Measurements from ENCODE around the gene THOC2. TPM values are rescaled to one million over a fixed set of nuclear protein-coding genes. Genes with fewer than 3 reads are reported as not detected.

The THOC2 gene
- total RNA-seq, 2 donors from 2014 or later = 48.0 to 76.2 TPM

GRCh38 chrX:123625477-123625876, 107.4 kb downstream of the THOC2 start:
- no peaks in the 10 kb centered on the region for H3K4me1 ChIP-seq (replicated peaks)

GRCh38 chrX:123617007-123617406, 115.8 kb downstream of the THOC2 start:
- intact Hi-C loops (cut with DNase I) = no loop called here
- Histone ChIP-seq H3K27ac (no peak overlapping the region), H3K27me3 (replicated peaks; ENCODE audit: insufficient read depth) (no peaks in the 10 kb centered on the region), H3K9me3 (no peaks in the 10 kb centered on the region), H3K4me3 (no peak overlapping the region), H3K36me3 (no peaks in the 10 kb centered on the region), H3K4me1 (replicated peaks) (no peaks in the 10 kb centered on the region)
- 36% methylated on average over 1 of the region's 1 CpG for whole genome bisulfite sequencing
- TF ChIP-seq POLR2AphosphoS5 (IDR thresholded peaks at IDR 0.05) = no peak
- TF ChIP-seq CTCF (IDR thresholded peaks at IDR 0.05) = no peak
- TF ChIP-seq POLR2A (IDR thresholded peaks at IDR 0.05) = no peak
- no peak for DNase-seq (ENCODE audit: low spot score)

More at GRCh38 chrX:123625477-123625876, 107.4 kb downstream of the THOC2 start:
- intact Hi-C loops (cut with DNase I) = no loop called here
- Histone ChIP-seq H3K4me3 (no peak overlapping the region), H3K27me3 (replicated peaks; ENCODE audit: insufficient read depth) (no peaks in the 10 kb centered on the region), H3K36me3 (no peaks in the 10 kb centered on the region), H3K9me3 (no peaks in the 10 kb centered on the region), H3K27ac (no peak overlapping the region)
- TF ChIP-seq POLR2AphosphoS5 (IDR thresholded peaks at IDR 0.05) (no peak), POLR2A (IDR thresholded peaks at IDR 0.05) (no peak), CTCF (IDR thresholded peaks at IDR 0.05) (no peak)
- 96% methylated on average over 1 of the region's 1 CpG for WGBS
- DNase-seq (ENCODE audit: low spot score) = no peak

GRCh38 chrX:123610915-123611314, 121.9 kb downstream of the THOC2 start:
- Histone ChIP-seq H3K4me3 (no peak overlapping the region), H3K27me3 (replicated peaks; ENCODE audit: insufficient read depth) (no peaks in the 10 kb centered on the region), H3K27ac (no peak overlapping the region), H3K9me3 (no peaks in the 10 kb centered on the region), H3K36me3 (no peaks in the 10 kb centered on the region), H3K4me1 (replicated peaks) (no peaks in the 10 kb centered on the region)
- WGBS = 72% methylated on average over 2 of the region's 2 CpGs
- intact Hi-C loops (cut with DNase I) = no loop called here
- no peak for DNase-seq (ENCODE audit: low spot score)
- TF ChIP-seq POLR2AphosphoS5 (IDR thresholded peaks at IDR 0.05) (no peak), POLR2A (IDR thresholded peaks at IDR 0.05) (no peak), CTCF (IDR thresholded peaks at IDR 0.05) (no peak)

- H3K27me3 ChIP-seq (replicated peaks; ENCODE audit: insufficient read depth) = no peaks in the 10 kb centered on the region
- H3K4me1 ChIP-seq (replicated peaks) = no peaks in the 10 kb centered on the region
- H3K36me3 ChIP-seq = no peaks in the 10 kb centered on the region
- TF ChIP-seq POLR2AphosphoS5 (IDR thresholded peaks at IDR 0.05) = no peak
- TF ChIP-seq POLR2A (IDR thresholded peaks at IDR 0.05) = no peak
- TF ChIP-seq CTCF (IDR thresholded peaks at IDR 0.05) = no peak
- no peak overlapping the region for H3K4me3 ChIP-seq
- 80% methylated on average over 6 of the region's 6 CpGs for WGBS
- DNase-seq (ENCODE audit: low spot score) = no peak
- H3K9me3 ChIP-seq = no peaks in the 10 kb centered on the region
- intact Hi-C loops (cut with DNase I) = no loop called here
- H3K27ac ChIP-seq = no peak overlapping the region
Measured at GRCh38 chrX:123607806-123608205, 125.0 kb downstream of the THOC2 start.

GRCh38 chrX:123607270-123607669, 125.6 kb downstream of the THOC2 start:
- Histone ChIP-seq H3K27ac (no peak overlapping the region), H3K4me1 (replicated peaks) (no peaks in the 10 kb centered on the region), H3K9me3 (no peaks in the 10 kb centered on the region), H3K4me3 (no peak overlapping the region), H3K27me3 (replicated peaks; ENCODE audit: insufficient read depth) (no peaks in the 10 kb centered on the region), H3K36me3 (no peaks in the 10 kb centered on the region)
- intact Hi-C loops (cut with DNase I) = no loop called here
- 94% methylated on average over 1 of the region's 1 CpG for WGBS
- TF ChIP-seq POLR2A (IDR thresholded peaks at IDR 0.05) (no peak), POLR2AphosphoS5 (IDR thresholded peaks at IDR 0.05) (no peak)
- DNase-seq (ENCODE audit: low spot score) = no peak

Measured in prostate gland (tissue), 2 donors.